Amniotic epithelial cell (primary cell): ENCODE measurements around the gene SBNO2.
"Not testable (repeated sequence)": the region's sequence is repeated elsewhere in the genome, so short reads cannot be mapped to it uniquely, and the experiment has no call there.

ENCODE experiments used
- DNase-seq: peaks from one replicate; pipeline ENCODE4 v3.0.0-alpha.2; 2010; ENCODE audit warnings: low read depth

The SBNO2 gene

DNA sequence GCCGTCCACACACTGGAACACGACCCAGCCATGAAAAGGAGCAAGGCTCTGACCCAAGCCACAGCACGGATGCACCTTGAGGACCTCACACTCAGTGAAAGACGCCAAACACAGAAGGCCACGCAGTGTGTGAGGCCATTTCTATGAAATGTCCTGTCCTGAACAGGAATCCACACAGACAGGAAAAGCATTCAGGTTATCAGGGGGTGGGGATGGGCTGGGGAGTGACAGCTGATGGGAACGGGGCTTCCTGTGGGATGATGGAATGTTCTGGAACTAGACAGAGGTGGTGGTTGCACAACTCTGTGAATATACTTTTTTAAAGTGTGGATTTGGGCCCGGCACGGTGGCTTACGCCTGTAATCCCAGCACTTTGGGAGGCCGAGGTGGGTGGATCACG, 39.6 kb downstream of the SBNO2 start:
- peak; percentile 86 for DNase-seq

DNA sequence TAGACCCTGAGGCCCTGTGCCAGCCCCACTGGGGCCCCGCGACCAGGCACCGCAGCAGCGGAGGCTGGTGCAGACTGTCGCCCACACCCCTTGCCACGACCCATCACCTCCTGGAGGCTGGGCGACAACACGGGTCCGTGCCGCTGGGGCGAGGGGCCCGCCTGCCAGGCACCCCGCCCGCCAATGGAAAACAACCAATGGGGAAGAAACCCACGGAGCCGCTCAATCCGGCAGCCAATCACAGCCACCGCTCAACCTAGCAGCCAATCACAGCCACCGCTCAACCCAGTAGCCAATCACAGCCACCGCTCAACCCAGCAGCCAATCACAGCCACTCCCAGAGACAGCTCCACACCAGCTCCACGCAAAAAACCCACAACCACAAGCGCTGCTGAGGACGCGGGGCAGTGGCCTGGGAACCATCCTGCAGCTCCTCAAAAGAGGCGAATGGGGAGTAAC, 40.6 kb downstream of the SBNO2 start:
- DNase-seq = peak; percentile 57

DNA sequence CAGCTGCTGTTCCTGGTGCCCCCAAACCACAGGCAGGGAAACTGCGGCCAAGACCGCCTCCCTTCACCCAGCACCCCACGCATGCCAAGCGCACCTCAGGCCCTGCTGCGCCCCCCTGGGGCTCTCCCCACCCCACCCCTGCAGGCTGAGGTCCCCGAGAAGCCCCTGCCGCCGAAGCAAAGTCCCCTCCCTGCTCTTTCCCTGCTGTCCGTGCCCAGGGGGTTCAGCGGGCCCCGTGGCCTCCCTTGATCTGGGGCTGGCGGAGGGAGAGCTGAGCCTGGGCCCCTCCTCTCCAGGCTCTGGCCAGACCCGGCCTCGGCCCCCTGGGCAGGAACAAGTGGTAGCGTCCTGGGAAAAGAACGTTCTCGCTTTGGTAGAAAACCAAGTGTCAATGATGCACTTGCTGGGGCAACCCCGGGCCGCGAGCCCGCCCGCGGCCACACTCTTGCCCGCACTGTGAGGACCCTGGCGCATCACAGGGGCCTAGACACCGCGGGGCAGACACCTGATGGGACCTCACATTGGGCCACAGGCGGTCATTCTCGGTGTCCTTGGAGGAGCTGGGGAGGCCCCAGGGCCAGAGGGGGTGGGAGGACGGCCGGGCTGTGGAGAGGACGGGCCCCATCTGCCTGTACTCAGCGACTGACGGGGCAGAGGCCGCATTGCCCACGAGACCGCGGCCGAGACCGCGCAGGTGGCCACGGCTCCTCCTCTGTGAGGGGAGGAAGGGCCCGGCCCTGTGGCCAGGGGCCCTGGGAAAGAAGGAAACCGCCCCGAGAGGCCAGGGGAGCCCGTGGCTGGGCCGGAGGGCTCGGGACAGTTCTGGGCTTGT, 41.3 kb downstream of the SBNO2 start:
- peak; percentile 47 for DNase-seq

DNA sequence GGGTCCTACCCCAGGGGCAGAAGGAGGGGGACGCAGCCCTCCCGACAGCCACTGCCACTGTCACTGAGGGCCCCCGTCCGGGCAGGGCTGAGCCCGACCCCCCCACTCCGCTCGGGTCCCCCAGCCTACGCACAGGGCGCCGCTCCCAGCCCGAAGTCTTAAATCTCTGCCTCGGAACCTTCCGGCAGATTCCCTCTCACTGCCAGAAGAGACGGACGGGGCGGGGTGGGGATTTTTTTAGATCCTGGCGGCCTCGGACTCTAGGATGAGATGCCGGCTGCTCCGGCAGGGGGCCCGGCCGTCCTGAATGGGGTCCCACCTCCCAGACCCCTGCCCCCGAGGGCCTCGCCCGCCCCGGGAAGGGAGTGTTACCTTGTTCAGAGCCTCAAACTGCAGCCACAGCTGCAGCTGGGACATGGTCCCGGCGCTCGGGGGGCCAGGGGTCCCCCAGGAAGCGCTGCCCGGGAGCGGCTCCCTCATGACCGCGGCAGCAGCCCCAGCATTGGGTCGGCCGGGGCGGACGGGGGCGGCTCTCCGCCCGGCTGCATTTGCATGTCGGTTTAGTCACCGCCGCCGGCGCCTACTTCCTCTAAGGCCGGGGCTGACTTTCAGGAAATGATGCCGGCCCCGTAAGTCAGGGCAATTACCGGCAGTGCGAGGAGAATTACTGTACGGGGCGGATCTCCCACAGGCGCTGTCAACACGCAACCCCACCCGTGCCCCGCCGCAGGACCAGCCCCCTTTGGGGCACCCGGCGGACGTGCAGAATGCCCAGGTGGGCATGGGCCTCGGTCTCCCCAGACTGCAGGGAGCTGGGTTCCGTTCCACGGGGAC, 42.1 kb downstream of the SBNO2 start:
- DNase-seq = peak; percentile 91

DNA sequence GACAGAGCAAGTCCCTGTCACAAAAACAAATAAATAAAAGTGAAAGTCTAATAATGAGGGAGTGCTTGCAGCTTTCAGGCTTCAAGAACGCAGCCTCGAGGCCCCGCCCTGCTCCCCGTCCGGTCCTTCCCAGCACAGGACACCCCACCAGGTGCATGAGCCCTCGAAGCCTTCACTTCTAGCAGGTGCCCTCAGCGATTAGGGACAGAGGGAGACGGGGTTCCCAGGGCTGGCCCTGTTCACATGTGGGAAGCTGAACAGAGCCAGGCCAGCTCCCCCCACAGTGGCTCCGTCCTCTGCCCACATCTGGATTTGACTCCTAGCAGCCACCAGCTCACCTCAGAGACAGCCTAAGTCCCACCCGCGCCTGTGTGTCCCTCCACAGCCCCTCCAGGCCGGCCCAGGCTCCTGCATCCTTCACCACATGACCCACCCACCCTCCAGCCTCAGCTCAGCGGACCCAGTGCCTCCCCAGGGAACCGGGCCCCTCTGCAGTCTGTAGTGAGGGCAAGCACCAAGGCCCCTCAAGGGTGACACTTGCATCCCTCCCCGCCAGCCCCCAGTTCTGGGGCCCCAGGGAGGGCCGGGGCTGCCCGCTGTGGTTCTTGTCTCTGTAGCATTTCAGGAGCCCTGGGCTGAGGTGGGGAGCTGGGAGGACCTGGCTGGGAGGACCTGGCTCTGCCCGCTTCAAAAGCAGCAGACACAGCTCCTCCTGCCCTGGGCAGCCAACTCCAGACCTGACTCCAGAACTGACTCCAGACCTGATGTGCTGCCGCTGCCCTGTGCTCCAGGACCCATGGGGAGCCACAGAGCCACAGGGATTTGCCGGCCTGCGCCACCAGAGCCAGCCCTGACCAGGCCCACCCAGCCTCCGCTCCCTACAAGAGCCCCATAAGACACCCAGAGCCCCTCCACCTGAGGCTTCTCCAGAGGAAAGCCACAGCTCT, 43.0 kb downstream of the SBNO2 start:
- DNase-seq = no peak

DNA sequence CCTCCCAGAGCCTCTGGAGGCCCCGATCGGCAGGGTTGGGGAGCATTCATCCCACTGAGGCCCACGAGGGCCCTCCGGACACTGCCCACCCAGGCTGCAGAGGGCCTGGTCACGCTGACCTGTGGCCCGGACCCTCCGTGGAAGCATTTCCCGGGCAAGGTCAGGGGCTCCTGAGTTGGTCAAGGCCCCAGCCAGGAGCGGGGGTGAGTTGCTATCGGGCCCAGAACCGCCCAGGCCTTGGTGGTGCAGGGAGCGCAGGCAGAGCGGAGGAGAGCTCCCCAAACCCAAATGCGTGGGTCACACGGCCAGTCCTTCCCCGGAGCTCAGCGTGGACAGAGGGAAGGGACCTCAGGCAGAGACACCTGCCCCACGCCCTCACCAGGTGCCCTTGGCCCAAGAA, 44.5 kb downstream of the SBNO2 start:
- DNase-seq = no peak

DNA sequence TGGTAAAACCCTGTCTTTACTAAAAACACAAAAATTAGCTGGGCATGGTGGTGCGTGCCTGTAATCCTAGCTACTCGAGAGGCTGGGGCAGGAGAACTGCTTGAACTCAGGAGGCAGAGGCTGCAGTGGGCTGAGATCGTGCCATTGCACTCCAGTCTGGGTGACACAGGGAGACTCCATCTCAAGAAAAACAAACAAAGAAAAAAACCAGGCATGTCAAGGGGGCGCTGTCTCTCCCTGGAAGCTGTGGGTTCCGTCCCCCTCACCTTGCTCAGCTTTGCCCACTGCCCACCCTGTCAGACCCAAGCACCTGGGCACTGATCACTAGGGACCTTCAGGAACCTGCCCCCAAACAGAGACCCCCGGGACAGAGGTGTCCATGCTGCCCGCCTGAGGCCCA, 45.0 kb downstream of the SBNO2 start:
- not testable (repeated sequence) for DNase-seq

DNA sequence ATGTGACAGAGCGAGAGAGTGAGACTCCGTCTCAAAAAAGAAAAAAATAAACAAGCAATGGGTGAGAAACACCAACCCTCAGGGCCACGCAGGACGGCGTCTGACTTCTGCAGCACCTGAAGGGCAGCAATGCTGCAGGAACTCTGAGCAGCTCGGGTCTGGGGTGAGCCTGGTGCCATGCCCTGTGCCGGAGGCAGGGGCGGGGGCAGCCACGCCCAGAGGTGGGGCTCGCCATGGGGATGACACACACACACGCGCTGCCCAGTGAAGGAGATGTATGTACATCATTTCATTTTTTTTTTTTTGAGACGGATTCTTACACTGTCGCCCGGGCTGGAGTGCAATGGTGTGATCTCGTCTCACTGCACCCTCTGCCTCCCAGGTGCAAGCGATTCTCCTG, 46.0 kb downstream of the SBNO2 start:
- no peak for DNase-seq

DNA sequence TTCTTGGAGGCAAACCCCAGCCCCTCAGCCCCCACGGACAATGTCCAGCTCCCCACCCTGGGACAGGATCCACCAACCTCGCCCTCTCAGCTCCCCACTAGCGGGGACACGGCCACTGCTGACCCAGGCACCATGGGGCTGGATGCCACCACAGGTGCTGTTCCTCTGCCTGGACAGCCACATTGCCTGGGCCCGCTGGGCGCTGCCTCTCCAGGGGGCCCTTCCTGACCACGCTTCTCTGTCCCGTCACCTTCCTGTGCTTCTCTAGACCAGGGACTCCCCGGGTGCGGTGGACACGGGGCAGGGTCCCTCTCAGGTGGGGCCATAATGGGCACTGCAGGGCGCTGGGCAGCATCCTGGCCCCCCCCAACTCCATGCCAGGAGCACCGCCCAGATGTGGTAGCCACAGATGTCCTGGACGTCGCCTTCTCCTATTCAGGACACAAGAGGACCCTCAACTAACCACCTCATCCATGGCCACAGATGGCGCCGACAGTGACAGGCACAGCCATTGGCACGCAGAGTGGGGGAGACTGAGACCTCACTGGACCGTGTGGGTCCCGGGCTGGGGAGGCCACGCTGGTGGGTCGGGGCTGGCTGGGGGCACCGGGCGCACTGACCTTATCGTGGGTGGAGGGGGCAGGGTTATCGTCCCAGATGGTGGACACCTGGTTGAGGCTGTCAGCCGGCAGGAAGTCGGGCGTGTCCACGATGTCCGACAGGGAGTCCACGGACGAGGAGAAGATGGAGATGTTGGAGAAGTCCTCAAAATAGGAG, 46.9 kb downstream of the SBNO2 start:
- no peak for DNase-seq

DNA sequence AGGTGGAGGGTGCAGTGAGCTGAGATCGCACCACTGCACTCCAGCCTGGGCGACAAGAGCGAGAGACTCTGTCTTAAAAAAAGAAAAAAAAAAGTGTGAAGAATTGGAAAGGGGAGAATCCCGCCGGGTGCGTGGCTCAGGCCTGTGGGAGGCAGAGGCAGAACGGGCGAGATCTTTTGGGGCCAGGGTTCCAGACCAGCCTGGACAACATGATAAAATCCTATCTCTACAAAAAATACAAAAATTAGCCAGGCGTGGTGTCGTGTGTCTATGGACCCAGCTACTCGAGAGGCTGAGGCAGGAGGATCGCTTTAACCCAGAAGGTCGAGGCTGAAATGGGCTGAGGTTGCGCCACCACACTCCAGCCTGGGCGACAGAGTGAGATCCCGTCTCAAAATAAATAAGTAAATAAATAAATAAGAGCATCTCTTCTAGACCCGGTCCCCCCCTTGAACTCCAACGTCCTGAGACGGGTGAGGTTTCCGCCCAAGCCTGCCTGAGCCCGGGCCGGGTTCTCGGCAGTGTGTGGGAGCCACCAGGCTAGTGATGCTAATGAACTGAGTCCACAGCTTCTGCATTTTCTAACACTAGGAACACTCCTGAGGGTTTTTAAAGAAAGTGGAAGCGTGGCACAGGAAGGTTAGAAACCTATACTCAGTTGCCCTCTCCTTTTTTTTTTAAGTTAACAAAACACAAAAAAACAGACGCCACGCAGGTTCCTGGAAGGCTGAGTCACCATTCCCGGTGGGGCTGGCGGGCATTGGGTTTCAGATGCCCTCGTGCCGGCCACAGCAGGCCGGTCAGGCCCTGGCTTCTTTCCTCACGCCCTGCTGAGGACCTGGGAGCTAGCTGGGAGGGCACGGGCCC, 48.2 kb downstream of the SBNO2 start:
- DNase-seq = peak; percentile 58

DNA sequence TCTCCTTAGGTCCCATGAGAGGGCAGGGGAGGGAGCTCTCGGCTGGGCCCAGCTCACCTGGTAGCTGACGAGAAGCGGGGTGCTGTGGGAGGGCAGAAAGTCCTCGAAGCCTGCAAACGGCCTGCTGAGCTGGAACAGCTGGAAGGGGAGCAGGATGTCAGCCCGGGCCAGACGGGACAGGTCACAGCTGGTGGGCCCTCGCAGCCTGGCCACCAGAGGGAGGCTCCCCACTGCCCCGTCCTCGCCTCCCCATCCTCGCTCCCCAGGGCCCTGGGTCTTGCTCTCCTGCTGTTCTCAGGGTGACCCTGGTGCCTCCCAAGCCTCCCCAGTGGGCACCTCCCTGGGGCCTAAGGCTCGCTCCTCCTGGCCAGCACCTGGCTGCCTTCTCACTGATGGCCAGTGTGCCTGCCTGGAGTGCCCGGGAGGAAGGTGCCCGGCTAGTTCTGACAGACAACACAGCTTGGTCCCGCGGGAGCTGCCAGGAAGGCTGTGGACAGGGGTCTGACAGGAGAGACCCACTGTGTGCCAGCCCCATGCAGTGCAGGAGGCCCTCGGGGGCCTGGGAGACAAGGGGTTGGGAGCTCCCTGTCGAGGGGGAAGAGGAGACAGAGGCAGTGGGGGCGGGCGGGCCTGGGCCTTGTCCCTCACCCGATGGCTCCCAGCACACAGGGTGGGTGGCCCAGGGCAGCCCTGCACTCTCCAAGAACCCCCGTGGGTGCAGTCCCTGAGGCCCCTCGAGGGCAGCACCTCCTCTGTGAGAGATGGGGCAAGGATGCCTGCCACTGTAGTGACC, 50.0 kb downstream of the SBNO2 start:
- no peak for DNase-seq

DNA sequence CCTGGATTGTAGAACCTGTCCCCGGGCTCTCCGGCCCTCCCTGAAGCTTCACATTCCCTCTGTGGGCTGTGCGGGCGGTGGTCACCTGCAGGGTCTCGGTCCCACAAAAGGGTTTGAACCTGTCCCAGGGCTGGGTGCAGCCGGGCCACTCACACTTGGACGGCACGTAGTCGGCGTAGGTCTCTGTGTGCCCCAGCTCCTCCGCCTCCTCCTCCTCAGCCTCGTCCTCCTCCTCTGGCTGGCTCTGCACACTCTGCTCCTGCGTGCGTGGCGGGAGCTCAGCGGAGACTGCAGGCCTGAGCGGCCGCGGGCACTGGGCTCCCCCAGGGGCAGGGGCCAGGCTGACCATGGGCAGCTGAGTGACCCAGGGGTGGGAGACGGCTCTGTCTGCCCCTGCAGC, 50.7 kb downstream of the SBNO2 start:
- no peak for DNase-seq

DNA sequence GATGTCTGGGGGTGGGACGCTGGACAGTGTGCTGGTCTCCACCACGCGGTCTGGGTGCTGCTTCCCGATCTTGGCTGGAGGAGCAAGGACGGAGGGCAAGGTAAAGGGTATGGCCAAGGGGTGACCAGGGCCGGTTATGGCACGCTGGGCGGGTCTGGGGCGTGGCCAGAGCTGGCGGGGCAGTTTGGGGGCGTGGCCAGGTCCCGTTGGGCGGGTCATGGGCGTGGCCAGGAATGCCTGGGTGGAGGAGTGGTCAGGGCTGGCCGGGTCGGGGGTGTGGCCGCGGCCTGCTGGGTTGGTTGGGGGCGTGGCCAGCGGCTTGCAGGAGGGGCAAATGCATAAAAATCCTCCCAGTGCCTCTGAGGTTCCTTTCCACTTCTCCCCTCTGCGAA, 51.1 kb downstream of the SBNO2 start:
- DNase-seq = peak; percentile 79

DNA sequence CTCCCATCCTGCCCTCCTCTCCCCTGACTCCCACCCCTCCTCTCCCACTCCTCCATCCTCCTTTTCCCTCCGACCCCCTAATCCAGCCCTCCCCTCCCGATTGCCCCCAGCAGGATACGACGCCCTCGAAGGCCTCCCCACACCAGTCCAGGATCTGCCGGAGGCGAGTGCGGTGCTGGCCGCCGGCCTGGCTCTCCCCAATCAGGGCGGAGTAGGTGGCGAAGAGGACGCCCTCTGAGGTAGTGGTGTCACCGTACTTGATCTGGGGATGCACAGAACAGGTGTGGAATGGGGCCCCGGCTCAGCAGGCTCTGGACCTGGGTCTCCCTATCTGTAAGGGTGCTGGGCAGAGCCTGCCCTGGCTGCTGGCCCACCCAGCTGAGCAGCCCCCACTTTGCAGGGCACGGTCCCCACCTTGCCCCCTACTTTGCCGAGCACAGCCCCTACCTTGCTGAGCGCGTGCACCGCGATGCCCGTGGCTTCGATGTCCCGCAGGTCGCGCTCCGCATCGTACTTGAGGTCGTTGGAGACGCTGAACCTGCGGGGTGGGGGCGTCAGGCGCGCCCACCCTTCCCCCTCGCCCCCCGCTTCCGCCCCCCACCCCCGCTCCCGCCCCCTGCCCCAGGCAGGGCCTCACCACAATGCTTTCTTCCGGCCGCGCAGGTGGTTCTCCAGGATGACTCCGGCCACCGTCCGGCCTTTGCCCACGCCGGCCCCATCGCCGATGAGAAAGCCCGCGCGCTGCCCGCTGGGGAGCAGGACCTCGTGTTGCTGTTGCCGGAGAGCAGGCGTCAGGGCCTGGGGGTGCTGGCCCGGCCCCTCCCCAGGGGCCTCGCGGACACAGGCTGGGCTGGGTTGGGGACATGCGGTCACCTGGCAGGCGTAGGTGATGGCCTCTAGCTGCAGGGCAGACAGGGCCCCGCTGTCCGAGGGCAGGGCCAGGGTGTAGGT, 51.8 kb downstream of the SBNO2 start:
- DNase-seq = no peak

DNA sequence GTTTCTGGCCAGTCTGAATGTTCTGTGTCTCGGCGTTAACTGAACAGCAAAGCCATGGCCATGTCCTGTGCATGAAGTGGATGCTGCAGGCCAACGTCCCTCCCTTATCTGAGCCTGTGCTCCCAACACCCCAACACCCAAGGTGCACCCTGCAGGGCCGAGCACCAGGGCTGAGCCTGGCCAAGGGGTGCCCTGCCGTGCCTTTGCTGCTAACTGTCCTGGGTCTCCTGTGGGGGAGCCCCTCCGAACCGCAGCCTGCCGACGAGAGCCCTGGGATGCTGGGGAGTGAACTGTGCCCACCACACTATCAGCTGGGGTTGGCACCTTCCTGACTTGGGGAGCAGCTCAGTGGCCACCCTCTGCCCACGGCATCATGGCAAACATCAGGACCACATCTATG, 52.7 kb downstream of the SBNO2 start:
- no peak for DNase-seq

DNA sequence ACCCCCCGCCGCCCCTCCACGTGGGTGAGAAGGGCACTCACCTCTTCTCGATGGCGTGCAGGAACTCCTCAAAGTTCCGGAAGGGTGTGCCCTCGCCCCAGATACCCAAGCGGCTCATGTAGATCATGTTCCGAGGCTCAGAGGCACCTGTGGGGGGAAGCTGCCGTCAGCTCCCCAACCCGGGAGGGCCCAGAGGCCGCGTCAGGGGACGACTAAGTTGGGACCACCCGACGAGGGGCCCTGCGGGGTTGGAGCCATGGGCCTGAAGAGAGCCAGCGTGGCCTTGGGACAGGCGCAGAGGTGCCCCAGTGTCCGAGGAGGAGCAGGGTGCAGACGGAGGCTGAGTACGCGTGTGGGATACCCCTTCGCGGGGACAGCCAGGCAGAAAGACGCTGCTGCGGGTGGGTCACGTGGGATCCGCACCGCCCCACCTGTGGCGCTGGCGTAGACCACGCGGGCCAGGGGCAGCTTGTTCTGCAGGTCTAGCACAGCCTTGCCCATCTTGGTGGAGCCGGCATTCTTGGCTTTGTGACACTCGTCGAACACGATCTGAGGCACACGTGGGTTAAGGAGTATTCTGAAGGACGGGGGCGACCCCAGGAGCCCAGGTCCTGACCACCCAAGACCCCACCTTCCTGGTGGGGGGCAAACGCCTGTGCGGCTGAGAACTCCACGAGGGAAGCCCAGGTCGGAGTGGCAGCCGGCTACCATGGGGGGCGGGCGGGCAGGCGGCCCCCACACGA, 54.4 kb downstream of the SBNO2 start:
- no peak for DNase-seq

DNA sequence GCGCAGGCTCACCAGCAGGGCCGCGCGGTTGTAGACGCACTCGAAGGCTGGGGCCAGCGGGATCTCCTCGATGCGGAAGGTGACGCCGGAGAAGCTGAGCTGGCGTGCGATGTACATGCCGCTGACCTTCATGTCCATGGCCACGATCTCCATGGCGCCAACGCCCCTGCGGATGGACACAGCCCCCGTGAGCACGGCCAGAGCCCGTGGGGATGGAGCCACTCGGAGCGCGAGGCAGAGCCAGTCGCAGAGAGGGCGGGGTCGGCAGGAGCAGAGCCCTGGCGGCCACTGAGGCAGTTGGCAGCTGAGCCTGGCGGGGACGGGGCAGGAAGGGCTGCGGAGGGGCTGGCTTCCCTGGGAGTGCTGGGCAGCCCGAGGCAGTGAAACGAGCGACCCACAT, 55.1 kb downstream of the SBNO2 start:
- DNase-seq = no peak

DNA sequence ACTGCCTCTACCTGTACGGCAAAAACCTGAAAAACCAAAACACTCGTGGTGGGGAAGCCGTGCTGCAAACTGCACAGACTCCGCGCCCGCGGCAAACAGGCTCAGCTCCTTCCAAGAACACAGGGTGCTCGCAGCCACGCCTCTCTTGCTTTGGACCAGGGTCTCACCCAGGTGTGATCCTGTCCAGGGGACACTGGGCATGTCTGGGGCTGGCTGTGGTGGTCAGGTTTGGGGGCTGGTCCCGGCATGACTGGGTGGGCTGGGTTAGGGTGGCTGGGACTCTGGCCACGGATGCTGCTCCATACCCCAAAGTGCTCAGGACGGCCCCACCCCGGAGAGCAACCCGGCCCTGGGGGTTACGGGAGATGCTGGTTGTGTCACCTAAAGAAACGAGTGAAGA, 56.4 kb downstream of the SBNO2 start:
- no peak for DNase-seq
